Spleen (tissue), 11 donors: ENCODE measurements around the gene TMEM232. TPM values are rescaled to one million over a fixed set of nuclear protein-coding genes. Genes with fewer than 3 reads are reported as not detected.

ENCODE experiments used
- DNase-seq: peaks from one replicate; pipeline ENCODE4 v3.0.0-alpha.2; 2020
- H3K27ac ChIP-seq, 8 donors: fragments of 200-600 bp; sonication (generic) in 7 of 8; 1 replicate in 4 of 8; 2 replicates in 4 of 8; pipeline versions ENCODE4 v1.5.0 to v1.8.0; 2016 to 2021; ENCODE audit warnings: inconsistent platforms in 4 of 8, mild to moderate bottlenecking in 4 of 8, moderate library complexity in 1 of 8
- H3K27me3 ChIP-seq, 7 donors: fragments of 200-600 bp; sonication (generic) in 6 of 7; replicated peaks in 1 of 7; 1 replicate in 4 of 7; 2 replicates in 3 of 7; pipeline versions ENCODE4 v1.5.0 to v1.8.0; 2016 to 2021; ENCODE audit warnings: inconsistent platforms in 3 of 7, mild to moderate bottlenecking in 1 of 7
- H3K36me3 ChIP-seq, 6 donors: fragments of 200-600 bp; sonication (generic) in 5 of 6; 1 replicate in 4 of 6; 2 replicates in 2 of 6; pipeline versions ENCODE4 v1.5.0 to v1.8.0; 2016 to 2021; ENCODE audit warnings: inconsistent platforms in 2 of 6
- H3K4me1 ChIP-seq, 6 donors: fragments of 200-600 bp; sonication (generic) in 5 of 6; 1 replicate in 3 of 6; 2 replicates in 3 of 6; pipeline versions ENCODE4 v1.5.0 to v1.8.0; 2016 to 2021; ENCODE audit warnings: inconsistent platforms in 3 of 6
- H3K4me3 ChIP-seq, 8 donors: fragments of 200-600 bp; sonication (generic) in 7 of 8; 1 replicate in 4 of 8; 2 replicates in 4 of 8; pipeline versions ENCODE4 v1.5.0 to v1.8.0; 2016 to 2021; ENCODE audit warnings: inconsistent platforms in 4 of 8, mild to moderate bottlenecking in 4 of 8, moderate library complexity in 2 of 8
- H3K9me3 ChIP-seq, 8 donors: fragments of 200-600 bp; sonication (generic) in 7 of 8; 1 replicate in 4 of 8; 2 replicates in 4 of 8; pipeline versions ENCODE4 v1.5.0 to v1.8.0; 2016 to 2021; ENCODE audit warnings: inconsistent platforms in 4 of 8
- POLR2A ChIP-seq, 3 donors: fragments of 450-650 bp; IDR thresholded peaks; one replicate each; pipeline ENCODE4 v1.5.1; 2017; ENCODE audit warnings: antibody characterized with exemption in 3 of 3, mild to moderate bottlenecking in 1 of 3
- POLR2AphosphoS5 ChIP-seq, 3 donors: sonication (generic); formaldehyde crosslinking; IDR thresholded peaks; one replicate each; pipeline ENCODE4 v1.5.1; 2017; ENCODE audit warnings: antibody characterized with exemption in 3 of 3
- WGBS, 5 donors: extraction: QIAGEN DNeasy Blood & Tissue Kit in 3 of 5; methylation state at CpG; one replicate each; pipeline versions ENCODE4 v1.1.5 to v1.1.7; 2013 to 2018; 5-methylcytosine and 5-hydroxymethylcytosine counted together
- intact Hi-C: fragments of 100-400 bp; cut with DNase I; formaldehyde crosslinking; loops from one replicate; pipeline ENCODE4 v1.15.0; 2023; ENCODE audit warnings: low total_unique reads
- polyA plus RNA-seq, 3 donors: library from polyadenylated mRNA; stranded (reverse); fragments of 200-250 nt; gene quantifications; one replicate each; pipeline ENCODE4 v1.2.1, GENCODE V29; 2013
- total RNA-seq, 7 donors: library from RNA; depleted of rRNA in 3 of 7; stranded (reverse); fragments of >200 nt in 3 of 7; fragmentation: NEBNext Ultra II Directional in 4 of 7; extraction: Animal tissue kit (Norgen Biotek cat#: 25700) in 4 of 7; gene quantifications; one replicate each; pipeline versions ENCODE4 v1.1.0 to v1.2.1, GENCODE V29; 2016 to 2021
- TF ChIP-seq, protein P1 (sequence below), 11 experiments: fragments of 200-600 bp in 7 of 11; fragments of 450-650 bp in 4 of 11; sonication (generic) in 4 of 11; IDR thresholded peaks in 8 of 11; conservative IDR thresholded peaks in 3 of 11; 1 replicate in 7 of 11; 2 replicates in 4 of 11; pipeline versions ENCODE4 v1.4.0 to v1.8.0; 2016 to 2021; ENCODE audit warnings: antibody characterized with exemption in 11 of 11, inconsistent platforms in 4 of 11, mild to moderate bottlenecking in 1 of 11
- donor health status: healthy with polysubstance abuse.
- donor health status: DM: no; HTN: no; CAD: no; lungs with moderate emphysema.
- donor health status: DM: no; HTN: no; CAD: no.
- donor health status: Bipolar disorder and iron deficiency.
- donor health status: healthy.
- donor health status: DM: no; HTN: no; CAD: no.
- donor health status: DM: yes; HTN: yes; CAD: no.

The TMEM232 gene
- total and polyA plus RNA-seq, 10 donors, result 0.11 to 4.3 (median 2.6) TPM

- Histone ChIP-seq H3K9me3 (no peaks in the 10 kb centered on the region), H3K27ac (no peak overlapping the region), H3K27me3 (no peaks in the 10 kb centered on the region), H3K4me1 (no peaks in the 10 kb centered on the region), H3K36me3 (no peaks in the 10 kb centered on the region), H3K4me3 (no peak overlapping the region)
- no peak for DNase-seq
- TF ChIP-seq POLR2A (IDR thresholded peaks at IDR 0.05) (no peak), POLR2AphosphoS5 (IDR thresholded peaks at IDR 0.05) (no peak)
- TF ChIP-seq, protein P1, sequence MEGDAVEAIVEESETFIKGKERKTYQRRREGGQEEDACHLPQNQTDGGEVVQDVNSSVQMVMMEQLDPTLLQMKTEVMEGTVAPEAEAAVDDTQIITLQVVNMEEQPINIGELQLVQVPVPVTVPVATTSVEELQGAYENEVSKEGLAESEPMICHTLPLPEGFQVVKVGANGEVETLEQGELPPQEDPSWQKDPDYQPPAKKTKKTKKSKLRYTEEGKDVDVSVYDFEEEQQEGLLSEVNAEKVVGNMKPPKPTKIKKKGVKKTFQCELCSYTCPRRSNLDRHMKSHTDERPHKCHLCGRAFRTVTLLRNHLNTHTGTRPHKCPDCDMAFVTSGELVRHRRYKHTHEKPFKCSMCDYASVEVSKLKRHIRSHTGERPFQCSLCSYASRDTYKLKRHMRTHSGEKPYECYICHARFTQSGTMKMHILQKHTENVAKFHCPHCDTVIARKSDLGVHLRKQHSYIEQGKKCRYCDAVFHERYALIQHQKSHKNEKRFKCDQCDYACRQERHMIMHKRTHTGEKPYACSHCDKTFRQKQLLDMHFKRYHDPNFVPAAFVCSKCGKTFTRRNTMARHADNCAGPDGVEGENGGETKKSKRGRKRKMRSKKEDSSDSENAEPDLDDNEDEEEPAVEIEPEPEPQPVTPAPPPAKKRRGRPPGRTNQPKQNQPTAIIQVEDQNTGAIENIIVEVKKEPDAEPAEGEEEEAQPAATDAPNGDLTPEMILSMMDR (IDR thresholded peaks at IDR 0.05 in 8 of 11, conservative IDR thresholded peaks at IDR 0.05 in 3 of 11), result no peak
- intact Hi-C loops, result no loop called here
Observed at GRCh38 chr5:110506378-110506777, 220.1 kb downstream of the TMEM232 start.

- Histone ChIP-seq H3K36me3 (no peaks in the 10 kb centered on the region), H3K4me3 (no peak overlapping the region), H3K27me3 (no peaks in the 10 kb centered on the region), H3K4me1 (no peaks in the 10 kb centered on the region), H3K27ac (no peak overlapping the region), H3K9me3 (peaks cover 0 to 3% (median 0%) of the 10 kb centered on the region in 8 donors)
- DNase-seq, result no peak
- TF ChIP-seq POLR2AphosphoS5 (IDR thresholded peaks at IDR 0.05) (no peak), POLR2A (IDR thresholded peaks at IDR 0.05) (no peak)
- TF ChIP-seq, protein P1 (IDR thresholded peaks at IDR 0.05 in 8 of 11, conservative IDR thresholded peaks at IDR 0.05 in 3 of 11), result no peak
- intact Hi-C loops, result no loop called here
- 80 to 89% (median 84%) methylated on average over 4 of the region's 4 CpGs for WGBS, 5 donors
Observed at GRCh38 chr5:110496276-110496675, 230.2 kb downstream of the TMEM232 start.

DNA sequence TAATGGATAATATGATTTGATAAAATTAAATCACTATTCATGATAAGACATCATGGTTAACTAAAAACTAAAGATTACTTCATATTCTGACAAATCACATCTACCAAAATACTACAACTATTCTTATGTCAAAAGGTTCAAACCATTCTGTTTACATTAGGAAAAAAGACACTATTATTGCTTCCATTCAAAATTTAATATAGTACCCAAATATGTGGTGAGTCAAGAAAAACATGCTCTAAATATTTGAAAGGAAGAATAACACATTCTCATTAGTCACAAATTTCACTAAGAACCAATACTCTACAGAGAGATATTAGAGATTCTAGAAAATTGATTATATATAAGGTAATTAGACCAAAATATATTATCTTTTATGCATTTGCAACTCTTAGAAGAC is 234.0 kb downstream of the TMEM232 start:
- H3K36me3 ChIP-seq, result no peaks in the 10 kb centered on the region
- TF ChIP-seq, protein P1 (IDR thresholded peaks at IDR 0.05 in 8 of 11, conservative IDR thresholded peaks at IDR 0.05 in 3 of 11), result no peak
- TF ChIP-seq POLR2A (IDR thresholded peaks at IDR 0.05) (no peak), POLR2AphosphoS5 (IDR thresholded peaks at IDR 0.05) (no peak)

DNA sequence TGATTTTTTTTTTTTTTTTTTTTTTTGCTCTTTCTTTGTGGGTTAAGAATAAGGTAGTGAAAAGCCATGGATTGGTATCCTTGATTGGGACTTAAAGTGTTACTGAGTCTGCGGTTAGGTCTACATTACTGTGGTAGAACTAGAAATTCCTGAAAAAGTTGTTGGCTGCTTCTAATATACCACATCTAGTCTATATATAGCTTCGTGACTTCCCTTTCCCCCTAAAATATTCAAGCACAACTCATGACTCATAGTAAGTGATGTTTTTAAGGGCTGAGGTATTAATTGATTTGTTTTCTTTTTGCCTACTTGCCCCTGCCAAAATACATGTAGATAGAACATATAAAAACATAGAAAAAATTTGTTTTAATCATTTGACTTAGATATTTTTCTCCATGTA is 247.6 kb downstream of the TMEM232 start:
- 15 to 28% (median 18%) methylated on average over 2 of the region's 2 CpGs for whole genome bisulfite sequencing, 5 donors
- peaks cover 0 to 25% (median 14%) of the 10 kb centered on the region in 8 donors for H3K9me3 ChIP-seq
- H3K4me1 ChIP-seq, result no peaks in the 10 kb centered on the region
- H3K36me3 ChIP-seq, result no peaks in the 10 kb centered on the region
- H3K4me3 ChIP-seq, result no peak overlapping the region
- no peaks in the 10 kb centered on the region for H3K27me3 ChIP-seq
- no peak for DNase-seq
- intact Hi-C loops, result no loop called here
- no peak for TF ChIP-seq POLR2A (IDR thresholded peaks at IDR 0.05)
- TF ChIP-seq, protein P1 (IDR thresholded peaks at IDR 0.05 in 8 of 11, conservative IDR thresholded peaks at IDR 0.05 in 3 of 11), result no peak
- no peak for TF ChIP-seq POLR2AphosphoS5 (IDR thresholded peaks at IDR 0.05)
- no peak overlapping the region for H3K27ac ChIP-seq

More for the DNA sequence above, 234.0 kb downstream of the TMEM232 start:
- Histone ChIP-seq H3K4me3 (no peak overlapping the region), H3K27me3 (no peaks in the 10 kb centered on the region), H3K4me1 (no peaks in the 10 kb centered on the region), H3K27ac (no peak overlapping the region), H3K9me3 (peaks cover 0 to 5% (median 0%) of the 10 kb centered on the region in 8 donors)
- intact Hi-C loops, result no loop called here
- no peak for DNase-seq
